Tracheal epithelial cell (primary cell): ENCODE results near the gene AREL1. TPM values are rescaled to one million over a fixed set of nuclear protein-coding genes. Genes with fewer than 3 reads are reported as not detected.

Source experiments
- total RNA-seq: library from RNA; depleted of rRNA; stranded (reverse); fragments of >200 nt; gene quantifications from 2 replicates; pipeline ENCODE4 v1.2.1, GENCODE V29; 2014

Gene AREL1
- 21.1 and 31.6 TPM in 2 replicates for total RNA-seq

GRCh38 chr14:74712499-74713394 is at the start of gene AREL1, which contains the start of gene FCF1:
Gene AREL1 (minus strand): TSS chr14:74713080. CDS start chr14:74685615, 27,465 bp downstream.
Gene FCF1 (plus strand): TSS chr14:74713144. CDS start chr14:74713198, 54 bp downstream.

GRCh38 chr14:74611650-74612349 is 101.1 kb downstream of the AREL1 start, which contains the start of gene LTBP2:
Gene LTBP2 (minus strand): TSS chr14:74612237. CDS start chr14:74611944, 293 bp downstream.

Other genes with a start within 250 kb of the AREL1 start
- gene NPC2, start 219.8 kb downstream of the AREL1 start, total RNA-seq, result 235 and 289 TPM in 2 replicates
- 17.4 and 28.1 TPM in 2 replicates for gene ISCA2, start 219.3 kb downstream of the AREL1 start, total RNA-seq
- gene LTBP2, start 100.8 kb downstream of the AREL1 start, total RNA-seq, result 15.8 and 37.4 TPM in 2 replicates
- 28.0 and 34.3 TPM in 2 replicates for gene FCF1, start 64 bp upstream of the AREL1 start, total RNA-seq
- gene YLPM1, start 50.2 kb upstream of the AREL1 start, total RNA-seq, result 12.5 and 15.1 TPM in 2 replicates
- under 0.01 TPM in 1 of 2 replicates, not detected in the other for gene PROX2, start 163.1 kb upstream of the AREL1 start, total RNA-seq
- gene DLST, start 168.8 kb upstream of the AREL1 start, total RNA-seq, result 63.6 and 71.6 TPM in 2 replicates
- gene RPS6KL1, start 210.2 kb upstream of the AREL1 start, total RNA-seq, result 1.7 and 2.4 TPM in 2 replicates
- 48.4 and 142 TPM in 2 replicates for gene PGF, start 242.5 kb upstream of the AREL1 start, total RNA-seq